HEK293 (cell line): Measurements from ENCODE around the gene CORO2B.

Experiments used
- ZNF221 ChIP-seq: fragments of 450-650 bp; formaldehyde crosslinking; IDR thresholded peaks from 2 replicates; pipeline ENCODE4 v1.5.1; 2017; ENCODE audit warnings: missing biosample characterization, missing genetic modification characterization, borderline replicate concordance
- ZNF24 ChIP-seq: fragments of 450-650 bp; formaldehyde crosslinking; IDR thresholded peaks from 2 replicates; pipeline ENCODE4 v1.5.1; 2016; ENCODE audit warnings: missing biosample characterization, missing genetic modification characterization

- TF ChIP-seq ZNF24 (tag by site-specific recombination) (no peak), ZNF221 (tag by site-specific recombination) (no peak)
Observed at GRCh38 chr15:68553314-68553993, 25.3 kb upstream of the CORO2B start.
